Heart left ventricle (tissue), 16 donors: ENCODE measurements around the gene CACTIN. TPM values are rescaled to one million over a fixed set of nuclear protein-coding genes. Genes with fewer than 3 reads are reported as not detected.

ENCODE experiments used
- ATAC-seq, 4 donors: fragments of 200-7000 bp; cut with Tn5 transposase; one replicate each; pipeline ENCODE4 v1.9.1; 2020 to 2022; ENCODE audit warnings: moderate library complexity in 4 of 4, mild to moderate bottlenecking in 3 of 4, moderate number of reproducible peaks in 1 of 4
- DNase-seq, 5 donors: peaks; one replicate each; pipeline ENCODE4 v3.0.0-alpha.2; 2020
- H3K27ac ChIP-seq, 12 donors: fragments of 200-600 bp; sonication (generic) in 4 of 12; one replicate each; pipeline versions ENCODE4 v1.5.0 to v1.8.0; 2016 to 2022; ENCODE audit warnings: mild to moderate bottlenecking in 2 of 12
- H3K27me3 ChIP-seq, 9 donors: fragments of 200-600 bp; sonication (generic) in 2 of 9; one replicate each; pipeline versions ENCODE4 v1.5.1 to v1.8.0; 2016 to 2022; ENCODE audit warnings: mild to moderate bottlenecking in 3 of 9
- H3K36me3 ChIP-seq, 9 donors: fragments of 200-600 bp; sonication (generic) in 2 of 9; one replicate each; pipeline versions ENCODE4 v1.5.0 to v1.8.0; 2018 to 2022; ENCODE audit warnings: mild to moderate bottlenecking in 2 of 9
- H3K4me1 ChIP-seq, 12 donors: fragments of 200-600 bp; sonication (generic) in 4 of 12; one replicate each; pipeline versions ENCODE4 v1.5.0 to v1.8.0; 2016 to 2022; ENCODE audit warnings: mild to moderate bottlenecking in 3 of 12
- H3K4me3 ChIP-seq, 12 donors: fragments of 200-600 bp; sonication (generic) in 4 of 12; one replicate each; pipeline versions ENCODE4 v1.5.0 to v1.8.0; 2017 to 2022; ENCODE audit warnings: mild to moderate bottlenecking in 9 of 12, moderate library complexity in 4 of 12
- H3K9me3 ChIP-seq, 12 donors: fragments of 200-600 bp; sonication (generic) in 4 of 12; one replicate each; pipeline versions ENCODE4 v1.5.0 to v1.8.0; 2016 to 2022; ENCODE audit warnings: mild to moderate bottlenecking in 1 of 12
- CTCF ChIP-seq, 12 donors: fragments of 200-600 bp; sonication (generic) in 4 of 12; IDR thresholded peaks; one replicate each; pipeline versions ENCODE4 v1.5.0 to v1.8.0; 2018 to 2022; ENCODE audit warnings: antibody characterized with exemption in 12 of 12, mild to moderate bottlenecking in 5 of 12
- POLR2A ChIP-seq, 2 donors: fragments of 450-650 bp; IDR thresholded peaks; one replicate each; pipeline ENCODE4 v1.6.1; 2017; ENCODE audit warnings: antibody characterized with exemption in 2 of 2, mild to moderate bottlenecking in 2 of 2, moderate library complexity in 2 of 2
- WGBS, 4 donors: extraction: QIAGEN DNeasy Blood & Tissue Kit in 2 of 4; methylation state at CpG; one replicate each; pipeline versions ENCODE4 v1.1.5 to v1.1.7; 2013 to 2018; 5-methylcytosine and 5-hydroxymethylcytosine counted together
- intact Hi-C, 10 donors: fragments of 100-400 bp; cut with DNase I; formaldehyde crosslinking; loops; one replicate each; pipeline versions ENCODE4 v1.11.1 to v1.14.2; 2022
- polyA plus RNA-seq, 2 donors: library from polyadenylated mRNA; stranded (reverse); fragments of 200-250 nt; gene quantifications; one replicate each; pipeline ENCODE4 v1.2.3, GENCODE V29; 2013
- total RNA-seq, 9 donors: library from RNA; depleted of rRNA in 2 of 9; stranded (reverse); fragments of >200 nt in 2 of 9; fragmentation: NEBNext Ultra II Directional in 3 of 9; extraction: Animal tissue kit (Norgen Biotek cat#: 25700) in 3 of 9; gene quantifications; one replicate each; pipeline versions ENCODE4 v1.1.0 to v1.2.4, GENCODE V29; 2016 to 2023
- donor health status: ischemic (EF 13 %, LVEDD 7.1; RV severe dilation, severe dysfunction).
- donor health status: healthy with polysubstance abuse.
- donor health status: DM: no; HTN: yes; CAD: no.
- donor health status: DM: no; HTN: no; CAD: no.
- donor health status: ischemic (EF 25% LVEDD 6.9; RV normal size, moderate dysfunction).
- donor health status: ischemic (EF 25% LVEDD 5.7; RV mildly dilated, moderate dysfunction).
- donor health status: healthy.
- donor health status: DM: yes; HTN: yes; CAD: no.
- donor health status: ischemic (EF 35%, LVEDD 5.7; RV mildly dilated, moderate dysfunction).
- donor health status: nonischemic (EF 11% LVEDD 7.7; RV severe dilation, severe dysfunction).
- donor health status: DM: yes; HTN: yes; CAD: no.
- donor health status: PGD.
- donor health status: ischemic (EF 29% LVEDD 5.4; RV normal size, mild dysfunction).
- donor health status: nonischemic (EF 23%, LVEDD 6.1; RV moderate dilation, normal function).

The CACTIN gene
- total and polyA plus RNA-seq, 11 donors, result 9.8 to 23.4 (median 14.1) TPM

- 96 to 98% (median 97%) methylated on average over 13 of the region's 13 CpGs for whole genome bisulfite sequencing, 4 donors
- H3K36me3 ChIP-seq, result peaks cover 2 to 91% (median 62%) of the 10 kb centered on the region in 9 donors
Observed at GRCh38 chr19:3639479-3639878, 12.9 kb upstream of the CACTIN start.

GRCh38 chr19:3638208-3639193, 11.9 kb upstream of the CACTIN start:
- DNase-seq, result no peak
- H3K27me3 ChIP-seq, result no peaks in the 10 kb centered on the region
- peaks cover 2 to 85% (median 59%) of the 10 kb centered on the region in 9 donors for H3K36me3 ChIP-seq
- 92 to 95% (median 92%) methylated on average over 51 to 55 of the region's 55 CpGs for WGBS, 4 donors
- no peak for ATAC-seq
- no peak for TF ChIP-seq POLR2A (IDR thresholded peaks at IDR 0.05)
- no peak for TF ChIP-seq CTCF (IDR thresholded peaks at IDR 0.05)
- H3K4me3 ChIP-seq, result no peak overlapping the region
- no peak overlapping the region for H3K27ac ChIP-seq
- no peaks in the 10 kb centered on the region for H3K9me3 ChIP-seq
- intact Hi-C loops, result no loop called here
- H3K4me1 ChIP-seq, result no peaks in the 10 kb centered on the region

More at GRCh38 chr19:3639479-3639878, 12.9 kb upstream of the CACTIN start:
- Histone ChIP-seq H3K4me3 (no peak overlapping the region), H3K4me1 (no peaks in the 10 kb centered on the region), H3K9me3 (no peaks in the 10 kb centered on the region), H3K27me3 (no peaks in the 10 kb centered on the region), H3K27ac (no peak overlapping the region)
- DNase-seq (no peak), ATAC-seq (no peak)
- intact Hi-C loops, result no loop called here
- TF ChIP-seq CTCF (IDR thresholded peaks at IDR 0.05) (no peak), POLR2A (IDR thresholded peaks at IDR 0.05) (no peak)

GRCh38 chr19:3637621-3638020, 11.0 kb upstream of the CACTIN start:
- H3K36me3 ChIP-seq, result peaks cover 2 to 85% (median 60%) of the 10 kb centered on the region in 9 donors
- TF ChIP-seq CTCF (IDR thresholded peaks at IDR 0.05), result no peak
- TF ChIP-seq POLR2A (IDR thresholded peaks at IDR 0.05), result no peak
- ATAC-seq, result no peak
- intact Hi-C loops, result no loop called here
- no peaks in the 10 kb centered on the region for H3K27me3 ChIP-seq
- no peaks in the 10 kb centered on the region for H3K4me1 ChIP-seq
- H3K27ac ChIP-seq, result no peak overlapping the region
- H3K4me3 ChIP-seq, result no peak overlapping the region
- 90 to 94% (median 91%) methylated on average over 23 of the region's 23 CpGs for WGBS, 4 donors
- DNase-seq, result no peak
- no peaks in the 10 kb centered on the region for H3K9me3 ChIP-seq

GRCh38 chr19:3636962-3637361, 10.4 kb upstream of the CACTIN start:
- intact Hi-C loops, result no loop called here
- H3K27ac ChIP-seq, result no peak overlapping the region
- H3K27me3 ChIP-seq, result no peaks in the 10 kb centered on the region
- DNase-seq, result no peak
- TF ChIP-seq POLR2A (IDR thresholded peaks at IDR 0.05) (no peak), CTCF (IDR thresholded peaks at IDR 0.05) (no peak)
- peaks cover 2 to 85% (median 63%) of the 10 kb centered on the region in 9 donors for H3K36me3 ChIP-seq
- H3K4me1 ChIP-seq, result no peaks in the 10 kb centered on the region
- ATAC-seq, result no peak
- no peaks in the 10 kb centered on the region for H3K9me3 ChIP-seq
- 88 to 94% (median 92%) methylated on average over 8 to 20 of the region's 20 CpGs for WGBS, 4 donors
- H3K4me3 ChIP-seq, result no peak overlapping the region
